Astrocyte (in vitro differentiated cells and primary cell): ENCODE results near the gene SLC39A9. TPM values are rescaled to one million over a fixed set of nuclear protein-coding genes. Genes with fewer than 3 reads are reported as not detected.
"Not testable (repeated sequence)": the region's sequence is repeated elsewhere in the genome, so short reads cannot be mapped to it uniquely, and the experiment has no call there.

ENCODE experiments used
- DNase-seq: peaks from one replicate; pipeline ENCODE4 v3.0.0-alpha.2; 2010; ENCODE audit warnings: low read depth
- FAIRE-seq: peaks from 2 replicates; lab custom pipeline; 2011; peaks lifted over from hg19 to GRCh38; lab: Jason Lieb, UNC
- H2AFZ ChIP-seq: 2 replicates; pipeline ENCODE4 v1.6.0; 2012; ENCODE audit warnings: low read depth, low read length, inconsistent platforms
- H3K27ac ChIP-seq: 2 replicates; pipeline ENCODE4 v1.5.1; 2011; ENCODE audit warnings: low read depth, low read length, inconsistent platforms
- H3K27me3 ChIP-seq: 2 replicates; pipeline ENCODE4 v1.6.0; 2011; ENCODE audit warnings: low read length, inconsistent platforms; ENCODE audit not compliant: insufficient read depth
- H3K36me3 ChIP-seq: 2 replicates; pipeline ENCODE4 v1.5.1; 2011; ENCODE audit warnings: low read length, inconsistent platforms; ENCODE audit not compliant: insufficient read depth
- H3K4me1 ChIP-seq: 2 replicates; pipeline ENCODE4 v1.5.1; 2011; ENCODE audit warnings: low read length, inconsistent platforms; ENCODE audit not compliant: insufficient read depth
- H3K4me2 ChIP-seq: 2 replicates; pipeline ENCODE4 v1.6.0; 2012; ENCODE audit warnings: low read length, inconsistent platforms
- H3K4me3 ChIP-seq: 2 replicates; pipeline ENCODE4 v1.5.1; 2011; ENCODE audit warnings: low read depth, mild to moderate bottlenecking, low read length, inconsistent platforms; ENCODE audit not compliant: insufficient read depth
- H3K79me2 ChIP-seq: 2 replicates; pipeline ENCODE4 v1.6.0; 2012; ENCODE audit warnings: mild to moderate bottlenecking, low read length, inconsistent platforms; ENCODE audit not compliant: insufficient read depth
- H3K9ac ChIP-seq: 2 replicates; pipeline ENCODE4 v1.6.0; 2012; ENCODE audit warnings: mild to moderate bottlenecking, low read length, inconsistent platforms
- H3K9me3 ChIP-seq: 2 replicates; pipeline ENCODE4 v1.5.1; 2012; ENCODE audit warnings: low read depth, mild to moderate bottlenecking, low read length, inconsistent platforms; ENCODE audit not compliant: insufficient read depth
- H4K20me1 ChIP-seq: 2 replicates; pipeline ENCODE4 v1.6.0; 2012; ENCODE audit warnings: low read length, inconsistent platforms; ENCODE audit not compliant: insufficient read depth
- H3K27ac Mint-ChIP-seq: one replicate; pipeline ENCODE4 v1.8.0; 2021; ENCODE audit warnings: mild to moderate bottlenecking, mixed read lengths; ENCODE audit not compliant: unreplicated experiment
- H3K27me3 Mint-ChIP-seq: one replicate; pipeline ENCODE4 v1.8.0; 2021; ENCODE audit warnings: low read depth, mixed read lengths; ENCODE audit not compliant: unreplicated experiment
- H3K36me3 Mint-ChIP-seq: one replicate; pipeline ENCODE4 v1.8.0; 2021; ENCODE audit warnings: low read depth, mixed read lengths; ENCODE audit not compliant: unreplicated experiment
- H3K4me1 Mint-ChIP-seq: one replicate; pipeline ENCODE4 v1.8.0; 2021; ENCODE audit warnings: low read depth, mixed read lengths; ENCODE audit not compliant: unreplicated experiment
- H3K4me3 Mint-ChIP-seq: one replicate; pipeline ENCODE4 v1.8.0; 2021; ENCODE audit warnings: mild to moderate bottlenecking, moderate library complexity, mixed read lengths; ENCODE audit not compliant: unreplicated experiment
- H3K9me3 Mint-ChIP-seq: one replicate; pipeline ENCODE4 v1.8.0; 2021; ENCODE audit warnings: mild to moderate bottlenecking, mixed read lengths; ENCODE audit not compliant: unreplicated experiment
- CTCF ChIP-seq: IDR thresholded peaks from 2 replicates; pipeline ENCODE4 v1.5.1; 2011; ENCODE audit warnings: low read depth, mild to moderate bottlenecking, inconsistent platforms, low read length, moderate library complexity; ENCODE audit not compliant: insufficient read depth
- EZH2 ChIP-seq: IDR thresholded peaks from 2 replicates; pipeline ENCODE4 v1.6.1; 2012; ENCODE audit warnings: mild to moderate bottlenecking, low read length, inconsistent platforms; ENCODE audit not compliant: insufficient read depth
- total RNA-seq: library from RNA; stranded (reverse); gene quantifications from 2 replicates; pipeline ENCODE4 v1.2.1, GENCODE V29; 2021

Gene SLC39A9
- total RNA-seq, 1 donor from 2014 or later = 69.5 TPM

GRCh38 chr14:69495341-69495921 lies 96.9 kb downstream of the SLC39A9 start:
- no peak for DNase-seq
- no peak overlapping the region for H2AFZ ChIP-seq
- no peaks in the 10 kb centered on the region for H3K9me3 Mint-ChIP-seq
- H3K36me3 Mint-ChIP-seq = peaks cover 3% of the 10 kb centered on the region
- no peaks in the 10 kb centered on the region for H3K9me3 ChIP-seq
- no peaks in the 10 kb centered on the region for H3K4me1 ChIP-seq
- H3K36me3 ChIP-seq = no peaks in the 10 kb centered on the region
- TF ChIP-seq CTCF (no peak), EZH2 (no peak)
- no peaks in the 10 kb centered on the region for H3K4me1 Mint-ChIP-seq
- peaks cover 52% of the 10 kb centered on the region for H3K27me3 Mint-ChIP-seq
- no peak overlapping the region for H3K27ac Mint-ChIP-seq
- H3K79me2 ChIP-seq = no peaks in the 10 kb centered on the region
- no peak overlapping the region for H3K9ac ChIP-seq
- no peak for FAIRE-seq
- no peak overlapping the region for H3K4me2 ChIP-seq
- H3K4me3 ChIP-seq = no peak overlapping the region
- H3K4me3 Mint-ChIP-seq = no peak overlapping the region
- peaks cover 8% of the 10 kb centered on the region for H3K27me3 ChIP-seq
- no peaks in the 10 kb centered on the region for H4K20me1 ChIP-seq
- H3K27ac ChIP-seq = no peak overlapping the region

GRCh38 chr14:69497866-69498265 lies 99.4 kb downstream of the SLC39A9 start:
- H3K27me3 Mint-ChIP-seq = peaks cover 63% of the 10 kb centered on the region
- not testable (repeated sequence) for H3K4me3 Mint-ChIP-seq, H3K4me1 ChIP-seq, H3K36me3 Mint-ChIP-seq, H2AFZ ChIP-seq, H3K9me3 Mint-ChIP-seq, H3K27ac ChIP-seq, H3K4me3 ChIP-seq, H3K4me2 ChIP-seq, H3K9me3 ChIP-seq, H3K79me2 ChIP-seq, H3K9ac ChIP-seq, FAIRE-seq, H3K36me3 ChIP-seq, DNase-seq, H3K4me1 Mint-ChIP-seq, H4K20me1 ChIP-seq, H3K27ac Mint-ChIP-seq
- H3K27me3 ChIP-seq = peaks cover 18% of the 10 kb centered on the region

- peaks cover 63% of the 10 kb centered on the region for H3K27me3 Mint-ChIP-seq
- H2AFZ ChIP-seq, H3K27ac ChIP-seq, H3K36me3 Mint-ChIP-seq, H3K79me2 ChIP-seq, H3K27ac Mint-ChIP-seq, H3K9me3 Mint-ChIP-seq, H4K20me1 ChIP-seq, DNase-seq, H3K9me3 ChIP-seq, H3K4me1 Mint-ChIP-seq, FAIRE-seq, H3K4me3 ChIP-seq, H3K4me1 ChIP-seq, H3K4me2 ChIP-seq, H3K36me3 ChIP-seq, H3K9ac ChIP-seq, H3K4me3 Mint-ChIP-seq: not testable (repeated sequence)
- H3K27me3 ChIP-seq = peaks cover 18% of the 10 kb centered on the region
These were observed 99.8 kb downstream of the SLC39A9 start for GRCh38 chr14:69498286-69498685.
